HepG2 (cell line): ENCODE results near the gene BAZ2A. TPM values are rescaled to one million over a fixed set of nuclear protein-coding genes. Genes with fewer than 3 reads are reported as not detected.
A peak's percentile ranks its signal among the peaks of the same experiment; 100 is the strongest.

Source experiments
- ADNP ChIP-seq: sonication (generic); formaldehyde crosslinking; IDR thresholded peaks from 2 replicates; pipeline ENCODE4 v1.4.0; 2020; ENCODE audit warnings: missing genetic modification reagents
- CENPX ChIP-seq: sonication (generic); formaldehyde crosslinking; IDR thresholded peaks from 2 replicates; pipeline ENCODE4 v1.9.0; 2021; ENCODE audit warnings: mild to moderate bottlenecking, missing genetic modification reagents, moderate library complexity
- CTCF ChIP-seq: sonication (generic); formaldehyde crosslinking; IDR thresholded peaks from 2 replicates; pipeline ENCODE4 v1.5.0; 2020; ENCODE audit warnings: mild to moderate bottlenecking, missing genetic modification reagents, moderate library complexity
- HES4 ChIP-seq: sonication (generic); formaldehyde crosslinking; IDR thresholded peaks from 2 replicates; pipeline ENCODE4 v1.9.0; 2021; ENCODE audit warnings: mild to moderate bottlenecking, missing genetic modification reagents, borderline replicate concordance
- HOMEZ ChIP-seq: IDR thresholded peaks from 2 replicates; pipeline ENCODE4 v1.6.1; 2016; ENCODE audit warnings: low read depth
- NFAT5 ChIP-seq: sonication (generic); formaldehyde crosslinking; IDR thresholded peaks from 2 replicates; pipeline ENCODE4 v1.4.0; 2020; ENCODE audit warnings: missing genetic modification reagents
- NR2F1 ChIP-seq, 2 experiments: fragments of 450-650 bp in 1 of 2; formaldehyde crosslinking in 1 of 2; IDR thresholded peaks; 2 replicates each; pipeline versions ENCODE4 v1.5.0 to v1.6.1; 2016 to 2020; ENCODE audit warnings: mild to moderate bottlenecking in 1 of 2, missing compliant biosample characterization in 1 of 2, missing genetic modification reagents in 1 of 2, moderate library complexity in 1 of 2
- STAT6 ChIP-seq: sonication (generic); formaldehyde crosslinking; IDR thresholded peaks from 2 replicates; pipeline ENCODE4 v1.4.0; 2020; ENCODE audit warnings: missing genetic modification reagents, mild to moderate bottlenecking, borderline replicate concordance
- ZBTB26 ChIP-seq: IDR thresholded peaks from 2 replicates; pipeline ENCODE4 v1.6.1; 2016; ENCODE audit warnings: missing compliant biosample characterization, missing genetic modification reagents, borderline replicate concordance
- ZBTB44 ChIP-seq: sonication (generic); formaldehyde crosslinking; IDR thresholded peaks from 2 replicates; pipeline ENCODE4 v1.4.0; 2020; ENCODE audit warnings: missing genetic modification reagents
- ZNF678 ChIP-seq: sonication (generic); formaldehyde crosslinking; IDR thresholded peaks from 2 replicates; pipeline ENCODE4 v1.4.0; 2020; ENCODE audit warnings: mild to moderate bottlenecking, missing genetic modification reagents
- ZNF776 ChIP-seq: sonication (generic); formaldehyde crosslinking; IDR thresholded peaks from 2 replicates; pipeline ENCODE4 v1.4.0; 2020; ENCODE audit warnings: mild to moderate bottlenecking, missing genetic modification reagents
- ZZZ3 ChIP-seq: sonication (generic); formaldehyde crosslinking; IDR thresholded peaks from 2 replicates; pipeline ENCODE4 v1.4.0; 2020; ENCODE audit warnings: missing genetic modification reagents, mild to moderate bottlenecking, borderline replicate concordance
- polyA plus RNA-seq, 8 experiments: library from polyadenylated mRNA; depleted of rRNA in 3 of 8; stranded (reverse) in 7 of 8; unstranded in 1 of 8; fragments of >200 nt; fragmentation: Illumina TruSeq in 4 of 8; extraction: Trizol in 4 of 8; gene quantifications; 2 replicates each; pipeline versions ENCODE4 v1.2.1 to v1.2.3, GENCODE V29; 2011 to 2016; ENCODE audit warnings: low read depth in 4 of 8, missing spikeins in 1 of 8, mixed read lengths in 1 of 8; ENCODE audit not compliant: insufficient read depth in 1 of 8
- total RNA-seq, 5 experiments: library from RNA; depleted of rRNA; stranded (reverse); fragments of >200 nt; fragmentation: Illumina TruSeq; extraction: Trizol; gene quantifications; 2 replicates each; pipeline ENCODE4 v1.2.3, GENCODE V29; 2016; ENCODE audit warnings: low read depth in 1 of 5

The BAZ2A gene
- total and polyA plus RNA-seq, 2 of the 13 experiments (the other 11 are each of a cell fraction or from before 2014, with no cell fraction given) = 21.8 to 73.5 TPM

GRCh38 chr12:56645201-56645716 is 15.1 kb upstream of the BAZ2A start (continued):
- TF ChIP-seq ZBTB44 (CRISPR knock-in tag) (no peak), NR2F1 (CRISPR knock-in tag; IDR thresholded peaks at IDR 0.05) (no peak), NFAT5 (CRISPR knock-in tag) (no peak), ZZZ3 (CRISPR knock-in tag) (0 out of 2 replicates have a peak, but pooled peaks have one; percentile 20), HES4 (CRISPR knock-in tag) (no peak), CTCF (no peak), ZNF678 (CRISPR knock-in tag) (0 out of 2 replicates have a peak, but pooled peaks have one; percentile 14), STAT6 (CRISPR knock-in tag) (no peak), ADNP (no peak), ZBTB26 (no peak), HOMEZ (CRISPR knock-in tag) (peak; percentile 4; the same call in 1 of the 2 replicates), ZNF776 (CRISPR knock-in tag) (0 out of 2 replicates have a peak, but pooled peaks have one; percentile 4), CENPX (CRISPR knock-in tag) (no peak)
